T47D (cell line): ENCODE results near the gene NPHP1.
"Not testable (repeated sequence)": the region's sequence is repeated elsewhere in the genome, so short reads cannot be mapped to it uniquely, and the experiment has no call there.

ENCODE experiments used
- DNase-seq, 2 experiments: peaks; one replicate each; pipeline versions ENCODE4 v3.0.0 to v3.0.0-alpha.2; 2011 to 2012; ENCODE audit warnings: low read depth in 1 of 2, low spot score in 1 of 2
- JUND ChIP-seq: IDR thresholded peaks from 2 replicates; pipeline ENCODE4 v1.6.1; 2012; ENCODE audit warnings: low read depth
- in situ Hi-C: cut with HindIII; loops from 2 replicates; pipeline ENCODE4 v1.10.0; 2016; ENCODE audit warnings: low sequenced_read_pairs, low pct_unique_long_range_greater_than_20kb

Gene NPHP1

GRCh38 chr2:110115291-110116032 is 89.4 kb downstream of the NPHP1 start, which contains the start of gene MALL:
TSS of gene MALL (minus strand) at chr2:110115822. CDS start at chr2:110115792, 30 bp downstream.
- DNase-seq, result peak; percentile 39 to 66
- no peak for TF ChIP-seq JUND
- in situ Hi-C loops, result no loop called here

- DNase-seq, result no peak
- no peak for TF ChIP-seq JUND
- in situ Hi-C loops, result no loop called here
These were observed 90.0 kb downstream of the NPHP1 start for GRCh38 chr2:110114831-110115255.

- in situ Hi-C loops, result no loop called here
- TF ChIP-seq JUND, result no peak
- no peak for DNase-seq
These were observed 90.7 kb downstream of the NPHP1 start for GRCh38 chr2:110113961-110114591.

- in situ Hi-C loops, DNase-seq: not testable (repeated sequence)
These were observed 96.5 kb downstream of the NPHP1 start for GRCh38 chr2:110108291-110108690.

GRCh38 chr2:110107092-110108079 is 97.4 kb downstream of the NPHP1 start:
- DNase-seq, result no peak
- in situ Hi-C loops, result no loop called here
- TF ChIP-seq JUND, result no peak

GRCh38 chr2:110106642-110107041 is 98.2 kb downstream of the NPHP1 start:
- in situ Hi-C loops, result no loop called here

GRCh38 chr2:110105608-110106467 is 99.0 kb downstream of the NPHP1 start:
- in situ Hi-C loops, result no loop called here
- DNase-seq, result no peak
- TF ChIP-seq JUND, result no peak

More at GRCh38 chr2:110106642-110107041, 98.2 kb downstream of the NPHP1 start:
- TF ChIP-seq JUND, result no peak
- DNase-seq, result no peak

- TF ChIP-seq JUND, result no peak
- in situ Hi-C loops, result no loop called here
- DNase-seq, result no peak
These were observed 99.6 kb downstream of the NPHP1 start for GRCh38 chr2:110105183-110105582.

GRCh38 chr2:110104025-110104771 is 100.6 kb downstream of the NPHP1 start:
- no peak for DNase-seq
- no peak for TF ChIP-seq JUND
- in situ Hi-C loops, result no loop called here

- in situ Hi-C loops, result no loop called here
- DNase-seq, result no peak
- TF ChIP-seq JUND, result no peak
These were observed 101.5 kb downstream of the NPHP1 start for GRCh38 chr2:110103061-110103961.
